K562 (cell line): ENCODE measurements around the gene COL11A2. TPM values are rescaled to one million over a fixed set of nuclear protein-coding genes. Genes with fewer than 3 reads are reported as not detected.

Experiments used
- ATAC-seq: fragments of 200-7000 bp; cut with Tn5 transposase; 3 replicates; pipeline ENCODE4 v1.9.1; 2020; ENCODE audit warnings: moderate library complexity
- BruUV-seq: library from RNA; stranded (reverse); fragments of 400-500 nt; replicated peaks from 2 replicates; lab custom pipeline; 2021; lab: Mats Ljungman, UMichigan
- CTCF ChIA-PET: fragments of 300-600 bp; formaldehyde crosslinking; extraction: SDS; loops from one replicate; lab custom pipeline; 2021; ENCODE audit warnings: low intra/inter-chr PET ratio; lab: Yijun Ruan, JAX
- POLR2A ChIA-PET: fragments of 300-600, 350-650 bp; sonication (Branson Sonifier 250); formaldehyde crosslinking; extraction: SDS; loops from one replicate; lab custom pipeline; 2021; ENCODE audit warnings: antibody characterized with exemption, inconsistent platforms; lab: Yijun Ruan, JAX
- DNase-seq, 4 experiments: peaks; one replicate each; pipeline versions ENCODE4 v3.0.0 to v3.0.0-alpha.2; 2011 to 2018; ENCODE audit warnings: low spot score in 3 of 4, mixed read lengths in 3 of 4; ENCODE audit errors: extremely low read depth in 1 of 4
- FAIRE-seq: peaks from 2 replicates; lab custom pipeline; 2011; peaks lifted over from hg19 to GRCh38; lab: Jason Lieb, UNC
- H2AFZ ChIP-seq: 2 replicates; pipeline ENCODE4 v1.6.0; 2011; ENCODE audit warnings: low read depth, low read length, control low read depth, inconsistent platforms
- H3K27ac ChIP-seq: fragments of 200-600 bp; 3 replicates; pipeline ENCODE4 v1.8.0; 2011; ENCODE audit warnings: low read depth, mild to moderate bottlenecking, control low read depth, inconsistent platforms, low read length, moderate library complexity, mixed read lengths; ENCODE audit errors: extremely low read depth
- H3K27me3 ChIP-seq, 2 experiments: fragments of 300-600 bp in 1 of 2; 2 replicates in 1 of 2; 3 replicates in 1 of 2; pipeline versions ENCODE4 v1.6.0 to v1.8.0; 2011; ENCODE audit warnings: inconsistent platforms in 2 of 2, low read length in 2 of 2, mild to moderate bottlenecking in 1 of 2, mixed read lengths in 1 of 2, moderate library complexity in 1 of 2; ENCODE audit not compliant: control insufficient read depth in 2 of 2, insufficient read depth in 2 of 2
- H3K36me3 ChIP-seq: fragments of 300-600 bp; 3 replicates; pipeline ENCODE4 v1.8.0; 2011; ENCODE audit warnings: mild to moderate bottlenecking, low read length, inconsistent platforms; ENCODE audit not compliant: control insufficient read depth, insufficient read depth
- H3K4me1 ChIP-seq, 2 experiments: fragments of 200-600 bp in 1 of 2; replicated peaks in 1 of 2; 2 replicates in 1 of 2; 3 replicates in 1 of 2; pipeline versions ENCODE4 v1.5.1 to v1.8.0; 2011; ENCODE audit warnings: inconsistent platforms in 2 of 2, low read length in 2 of 2, mild to moderate bottlenecking in 1 of 2, mixed read lengths in 1 of 2, moderate library complexity in 1 of 2; ENCODE audit not compliant: control insufficient read depth in 2 of 2, insufficient read depth in 2 of 2
- H3K4me2 ChIP-seq: 2 replicates; pipeline ENCODE4 v1.6.1; 2011; ENCODE audit warnings: low read length, control low read depth, inconsistent platforms, mixed read lengths; ENCODE audit not compliant: insufficient read depth
- H3K4me3 ChIP-seq: fragments of 200-600 bp; sonication (generic), shearing (Covaris generic); 2 replicates; pipeline ENCODE4 v1.5.1; 2016; ENCODE audit warnings: control low read depth, inconsistent platforms
- H3K79me2 ChIP-seq: fragments of 200-600 bp; 3 replicates; pipeline ENCODE4 v1.8.0; 2011; ENCODE audit warnings: low read length, inconsistent platforms; ENCODE audit not compliant: control insufficient read depth, insufficient read depth
- H3K9ac ChIP-seq, 2 experiments: 2 replicates each; pipeline versions ENCODE4 v1.6.0 to v1.6.1; 2011; ENCODE audit warnings: low read depth in 2 of 2, low read length in 2 of 2, control low read depth in 1 of 2, inconsistent platforms in 1 of 2, mild to moderate bottlenecking in 1 of 2, mixed read lengths in 1 of 2; ENCODE audit not compliant: insufficient read depth in 1 of 2
- H3K9me1 ChIP-seq: one replicate; pipeline ENCODE4 v1.6.0; 2011; ENCODE audit warnings: inconsistent platforms, mild to moderate bottlenecking, low read length, moderate library complexity; ENCODE audit not compliant: control insufficient read depth, insufficient read depth
- H3K9me3 ChIP-seq: replicated peaks from 2 replicates; pipeline ENCODE4 v1.5.1; 2011; ENCODE audit warnings: low read depth, low read length, inconsistent platforms; ENCODE audit not compliant: control insufficient read depth, insufficient read depth
- H4K20me1 ChIP-seq: replicated peaks from 2 replicates; pipeline ENCODE4 v1.6.1; 2011; ENCODE audit warnings: low read length, inconsistent platforms, mixed read lengths; ENCODE audit not compliant: control insufficient read depth, insufficient read depth
- CCNT2 ChIP-seq: IDR thresholded peaks from 2 replicates; pipeline ENCODE4 v1.6.1; 2011; ENCODE audit warnings: borderline replicate concordance, low read depth, mild to moderate bottlenecking, moderate library complexity, mixed read lengths, low read length; ENCODE audit not compliant: insufficient read length; ENCODE audit errors: extremely low read depth
- HNRNPLL ChIP-seq: fragments of 200-400 bp; formaldehyde crosslinking; IDR thresholded peaks from 2 replicates; pipeline ENCODE4 v1.6.1; 2017; ENCODE audit warnings: low read length, low read depth, mild to moderate bottlenecking; ENCODE audit not compliant: poor library complexity, severe bottlenecking
- IRF2 ChIP-seq: sonication (generic); formaldehyde crosslinking; IDR thresholded peaks from 2 replicates; pipeline ENCODE4 v1.8.1; 2022; ENCODE audit warnings: mild to moderate bottlenecking, missing genetic modification reagents
- KDM5B ChIP-seq: fragments of 200-600 bp; sonication (generic); IDR thresholded peaks from 2 replicates; pipeline ENCODE4 v1.6.1; 2012; ENCODE audit warnings: low read depth, mild to moderate bottlenecking, moderate library complexity, low read length, control low read depth, inconsistent platforms; ENCODE audit not compliant: insufficient replicate concordance
- NFIX ChIP-seq: fragments of 250-450 bp; sonication (Bioruptor Pico); IDR thresholded peaks from 2 replicates; pipeline ENCODE4 v1.4.0; 2020; ENCODE audit warnings: low read depth, mild to moderate bottlenecking, moderate library complexity
- NR4A1 ChIP-seq, 2 experiments: fragments of 250-450 bp in 1 of 2; fragments of 450-650 bp in 1 of 2; sonication (Bioruptor Pico) in 1 of 2; IDR thresholded peaks; 2 replicates each; pipeline versions ENCODE4 v1.4.0 to v1.6.1; 2016 to 2020; ENCODE audit warnings: mild to moderate bottlenecking in 2 of 2, missing compliant biosample characterization in 1 of 2, missing genetic modification characterization in 1 of 2, moderate library complexity in 1 of 2
- RBFOX2 ChIP-seq: fragments of 200-400 bp; formaldehyde crosslinking; IDR thresholded peaks from 2 replicates; pipeline ENCODE4 v1.6.1; 2017; ENCODE audit warnings: low read depth, mild to moderate bottlenecking, low read length, moderate library complexity
- SNRNP70 ChIP-seq: fragments of 200-400 bp; formaldehyde crosslinking; optimal IDR thresholded peaks from 2 replicates; pipeline ENCODE3; 2017; ENCODE audit warnings: low read depth, low read length
- TRIM28 ChIP-seq: fragments of 450-650 bp; IDR thresholded peaks from 2 replicates; pipeline ENCODE4 v1.6.1; 2017
- ZNF76 ChIP-seq: fragments of 250-450 bp; sonication (Bioruptor Pico); IDR thresholded peaks from 2 replicates; pipeline ENCODE4 v1.4.0; 2020; ENCODE audit warnings: mild to moderate bottlenecking, moderate library complexity, borderline replicate concordance
- WGBS: fragments of 100-300 bp; shearing (Covaris generic); methylation state at CpG from one replicate; pipeline ENCODE4 v1.1.6; 2016; ENCODE audit warnings: low coverage, mixed read lengths; ENCODE audit not compliant: insufficient coverage; ENCODE audit errors: missing lambda C conversion rate; 5-methylcytosine and 5-hydroxymethylcytosine counted together
- in situ Hi-C: fragments of 300-500 bp; cut with MboI; formaldehyde crosslinking; loops from 4 replicates; pipeline ENCODE4 v1.15.0; 2018; ENCODE audit warnings: inconsistent platforms, mixed read lengths
- intact Hi-C: fragments of 100-400 bp; cut with micrococcal nuclease; formaldehyde crosslinking; loops from 2 replicates; pipeline ENCODE4 v1.14.2; 2022
- polyA plus RNA-seq, 8 experiments: library from polyadenylated mRNA; depleted of rRNA in 4 of 8; stranded (reverse) in 5 of 8; unstranded in 3 of 8; fragments of >200 nt; fragmentation: Nextera tagmentation in 2 of 8; fragmentation: Illumina TruSeq in 1 of 8; extraction: Ambion mirVana in 2 of 8; extraction: Trizol in 1 of 8; gene quantifications; 2 replicates each; pipeline versions ENCODE4 v1.2.1 to v1.2.3, GENCODE V29; 2011 to 2014; ENCODE audit warnings: inconsistent platforms in 1 of 8, missing spikeins in 1 of 8
- total RNA-seq, 7 experiments: library from RNA; depleted of rRNA in 6 of 7; stranded (reverse); fragments of >200 nt in 6 of 7; fragmentation: Illumina TruSeq in 2 of 7; extraction: Trizol in 2 of 7; gene quantifications; 2 replicates each; pipeline versions ENCODE4 v1.2.1 to v1.2.3, GENCODE V29; 2011 to 2021; ENCODE audit warnings: low replicate concordance in 1 of 7

Gene COL11A2
- total and polyA plus RNA-seq, 9 of the 15 experiments (the other 6 are each of a cell fraction or from before 2014, with no cell fraction given), result 0.04 to 0.35 (median 0.09) TPM; not detected in 1

DNA sequence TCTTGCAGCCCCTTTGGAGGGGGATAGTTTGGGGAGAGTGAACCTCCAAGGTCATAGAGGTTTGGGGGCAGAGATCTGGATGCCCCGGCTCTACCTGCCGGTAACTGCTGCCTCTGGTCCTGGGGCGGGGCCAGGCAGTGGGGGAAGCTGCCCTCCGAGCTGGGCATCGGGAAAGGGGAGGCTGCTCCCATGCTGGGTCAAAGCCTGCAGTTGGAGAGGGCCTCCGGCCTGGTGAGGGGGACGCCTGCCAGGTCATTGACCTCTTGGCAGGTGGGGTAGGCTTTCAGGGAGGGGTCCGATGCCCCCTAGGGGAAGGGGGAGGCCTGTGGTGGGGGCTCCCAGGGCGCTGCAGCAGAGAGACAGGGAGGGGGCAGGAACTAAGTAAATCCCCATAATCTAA is 7.1 kb downstream of the COL11A2 start:
- H3K4me2 ChIP-seq, result no peak overlapping the region
- H2AFZ ChIP-seq, result no peak overlapping the region
- H3K79me2 ChIP-seq, result no peaks in the 10 kb centered on the region
- ChIA-PET POLR2A (no interaction called here), CTCF (no interaction called here)
- ATAC-seq (no peak), DNase-seq (no peak), FAIRE-seq (no peak)
- H3K4me1 ChIP-seq, result peaks cover 0 to 4% of the 10 kb centered on the region in 2 experiments; a peak in 3 of 5 replicates
- no peak overlapping the region for H3K27ac ChIP-seq
- peaks cover 13% of the 10 kb centered on the region for H3K9me3 ChIP-seq
- H3K9me1 ChIP-seq, result no peaks in the 10 kb centered on the region
- H3K36me3 ChIP-seq, result no peaks in the 10 kb centered on the region
- H3K27me3 ChIP-seq, result peaks cover 16 to 22% of the 10 kb centered on the region in 2 experiments; a peak in 4 of 5 replicates
- BruUV-seq, result no TSS peak
- intact Hi-C loops (no loop called here), in situ Hi-C loops (no loop called here)
- H4K20me1 ChIP-seq, result no peaks in the 10 kb centered on the region
- H3K9ac ChIP-seq, result no peak overlapping the region
- 31% methylated on average over 6 of the region's 9 CpGs for WGBS
- H3K4me3 ChIP-seq, result no peak overlapping the region
- TF ChIP-seq CCNT2 (no peak), KDM5B (no peak), NFIX (CRISPR knock-in tag) (no peak), IRF2 (CRISPR knock-in tag) (no peak), HNRNPLL (no peak), TRIM28 (no peak), SNRNP70 (no peak), RBFOX2 (no peak), NR4A1 (CRISPR knock-in tag; IDR thresholded peaks at IDR 0.05) (no peak), NR4A1 (tag; IDR thresholded peaks at IDR 0.05) (no peak), ZNF76 (no peak)
